Breast epithelium (tissue), 3 donors: ENCODE measurements around the gene SPINK5.

Experiments used
- CTCF ChIP-seq, 3 donors: fragments of 450-650 bp; IDR thresholded peaks; one replicate each; pipeline ENCODE4 v1.5.1; 2016 to 2017; ENCODE audit warnings: antibody characterized with exemption in 3 of 3, mild to moderate bottlenecking in 3 of 3, moderate library complexity in 3 of 3
- POLR2A ChIP-seq: fragments of 450-650 bp; IDR thresholded peaks from one replicate; pipeline ENCODE4 v1.6.1; 2016; ENCODE audit warnings: antibody characterized with exemption, mild to moderate bottlenecking, moderate library complexity
- POLR2AphosphoS5 ChIP-seq, 3 donors: sonication (generic); formaldehyde crosslinking; IDR thresholded peaks; one replicate each; pipeline ENCODE4 v1.6.1; 2017; ENCODE audit warnings: antibody characterized with exemption in 3 of 3

- TF ChIP-seq POLR2AphosphoS5 (IDR thresholded peaks at IDR 0.05) = no peak
- no peak for TF ChIP-seq POLR2A
- no peak for TF ChIP-seq CTCF (IDR thresholded peaks at IDR 0.05)
Observed at GRCh38 chr5:148162038-148162437, 98.3 kb downstream of the SPINK5 start.
